GM19468 (cell line): ENCODE data around the gene P2RY11.

Experiments used
- ATAC-seq: cut with Tn5 transposase; IDR thresholded peaks from one replicate; pipeline ENCODE4 v1.9.1; 2021; ENCODE audit warnings: mild to moderate bottlenecking, moderate library complexity, moderate number of reproducible peaks; ENCODE audit not compliant: unreplicated experiment; ENCODE audit errors: extremely low read depth

Gene P2RY11

DNA sequence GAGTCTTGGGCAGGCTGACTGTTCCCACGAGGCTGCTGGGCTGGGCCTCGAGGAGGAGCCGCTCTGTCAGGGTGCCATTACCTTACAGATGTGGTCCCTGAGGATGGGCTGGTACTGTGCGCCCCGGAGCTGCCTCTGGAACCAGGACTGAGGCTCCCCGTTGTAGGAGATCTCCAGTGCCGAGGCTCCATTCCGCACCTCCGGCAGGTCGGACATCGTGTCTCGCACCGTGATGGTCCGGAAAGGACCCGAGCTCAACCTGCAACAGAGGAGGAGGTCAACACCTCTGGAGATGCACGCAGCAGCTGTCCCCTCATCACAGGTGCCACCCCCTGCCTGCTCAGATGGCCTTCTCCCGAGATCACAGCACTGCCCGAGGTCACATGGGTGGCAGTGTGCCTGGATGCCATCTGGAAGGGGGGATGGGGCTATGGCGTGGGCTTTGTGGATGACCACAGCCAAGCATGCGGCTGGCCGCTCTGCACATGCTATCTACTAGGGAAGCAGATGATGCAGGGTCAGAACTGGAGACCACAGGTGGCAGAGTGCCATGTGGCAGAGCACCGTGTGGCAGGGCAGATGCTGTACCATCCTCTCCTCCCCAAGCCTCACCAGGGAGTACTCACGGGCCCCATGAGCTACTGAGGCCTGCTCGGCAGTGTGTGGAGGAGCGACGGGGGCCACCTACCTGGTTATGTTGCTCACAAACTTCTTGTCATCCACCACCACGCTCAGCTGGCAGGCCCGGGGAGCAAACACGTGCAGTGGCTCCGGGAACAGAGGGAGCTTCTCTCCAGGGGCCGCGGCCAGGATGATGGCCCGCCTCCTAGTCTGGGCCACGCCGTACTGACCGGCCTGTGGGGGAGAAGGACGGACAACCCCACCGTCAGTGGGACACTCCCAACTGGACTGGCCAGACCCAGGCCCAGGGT is 26.5 kb downstream of the P2RY11 start:
- ATAC-seq: no peak

DNA sequence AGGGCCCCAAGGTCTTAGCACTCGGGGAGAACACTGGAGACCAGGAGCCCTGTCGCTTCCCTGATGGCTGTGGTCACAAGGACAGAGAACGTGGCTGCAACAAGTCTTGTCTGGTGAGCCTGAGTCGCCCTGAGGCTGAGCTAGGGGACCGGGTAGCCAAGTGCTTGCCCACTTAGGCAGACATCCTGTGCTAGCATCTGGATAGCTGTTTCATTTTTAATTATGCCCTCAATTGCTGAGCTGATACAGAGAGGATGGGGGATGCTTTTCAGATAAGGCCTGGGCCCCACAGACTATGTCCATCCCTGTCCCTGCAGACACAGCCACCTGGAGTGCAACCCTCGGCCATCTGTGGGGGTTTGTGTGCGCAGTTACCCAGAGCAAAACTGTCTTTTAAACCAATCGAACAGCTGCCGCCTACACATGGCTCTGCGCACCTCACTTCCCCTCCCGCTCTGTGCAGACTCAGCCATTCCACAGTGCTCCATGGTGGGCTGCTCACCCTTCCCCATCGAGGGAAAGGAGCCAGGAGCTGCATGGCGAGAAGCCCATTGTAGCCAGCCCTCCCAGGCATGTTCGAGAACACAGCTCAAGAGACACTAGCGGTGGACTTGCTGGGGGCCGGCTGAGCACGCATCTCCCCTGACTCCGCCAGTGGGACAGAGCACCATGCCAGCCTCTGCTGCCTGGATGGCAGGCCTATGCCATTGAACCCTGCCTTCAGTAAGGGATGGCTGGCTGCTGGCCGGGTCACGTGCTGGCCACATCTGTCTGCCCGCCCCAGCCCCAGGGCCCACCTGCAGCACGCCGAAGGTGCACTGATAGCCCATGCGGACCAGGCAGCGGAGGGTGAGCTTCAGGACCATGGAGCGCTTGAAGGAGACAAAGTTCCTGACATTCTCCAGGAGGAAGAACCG is 27.6 kb downstream of the P2RY11 start:
- no peak for ATAC-seq

DNA sequence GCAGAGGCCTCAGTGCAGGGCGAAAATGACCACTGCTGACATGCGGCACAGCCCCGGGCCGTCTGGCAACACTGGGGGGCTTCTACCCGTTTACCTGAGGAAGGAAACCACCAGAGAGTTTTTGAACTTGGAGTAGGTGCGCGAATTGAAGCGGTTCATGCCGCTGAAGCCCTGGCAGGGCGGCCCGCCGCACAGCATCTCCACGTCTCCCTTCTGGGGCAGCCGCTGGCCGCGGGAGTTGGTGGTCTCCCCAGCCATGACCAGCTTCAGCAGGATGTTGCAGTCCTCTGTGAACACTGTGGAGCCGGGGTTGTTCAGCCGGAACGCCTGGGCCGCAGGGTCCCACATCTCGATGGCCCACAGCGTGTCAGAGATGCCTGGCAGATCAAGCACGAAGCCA is 28.5 kb downstream of the P2RY11 start:
- no peak for ATAC-seq

DNA sequence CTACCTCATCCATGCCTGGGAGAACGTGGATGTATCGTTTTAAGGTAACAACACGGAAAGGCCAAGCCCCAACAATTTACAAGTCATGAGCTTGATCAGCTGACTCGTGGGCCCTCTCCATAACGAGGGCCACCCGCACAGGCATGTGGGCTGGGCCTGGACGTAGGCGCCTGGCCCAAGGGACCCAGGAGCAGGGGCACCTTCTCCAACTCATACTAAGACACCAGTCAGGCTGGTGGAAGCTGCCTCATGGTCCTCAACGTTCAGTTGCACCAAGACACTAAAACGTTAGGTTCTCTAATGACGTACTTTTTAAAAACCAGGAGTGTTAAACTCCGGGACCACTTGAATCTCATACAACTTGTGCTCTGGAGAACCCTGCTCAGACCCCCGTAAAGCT is 30.0 kb downstream of the P2RY11 start:
- ATAC-seq: no peak

DNA sequence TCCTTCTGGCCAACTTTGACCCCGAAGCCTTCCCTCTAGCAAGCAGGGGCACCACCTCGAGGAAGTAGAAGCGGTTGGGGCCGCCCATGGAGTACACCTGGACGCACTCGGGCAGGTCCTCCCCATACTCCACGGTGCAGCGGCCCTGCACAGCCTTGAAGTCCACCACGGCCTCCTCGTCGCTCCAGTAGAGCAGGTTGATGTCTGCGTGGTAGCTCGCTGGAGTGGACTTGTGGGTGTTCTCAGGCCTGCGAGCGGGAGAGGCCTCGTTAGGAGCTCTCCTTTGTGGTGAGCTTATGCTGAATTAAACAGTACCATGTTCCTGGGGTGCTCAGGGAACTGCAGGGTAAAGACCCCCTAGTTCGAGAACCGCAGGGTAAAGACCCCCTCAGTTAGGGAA is 30.5 kb downstream of the P2RY11 start:
- ATAC-seq: no peak

DNA sequence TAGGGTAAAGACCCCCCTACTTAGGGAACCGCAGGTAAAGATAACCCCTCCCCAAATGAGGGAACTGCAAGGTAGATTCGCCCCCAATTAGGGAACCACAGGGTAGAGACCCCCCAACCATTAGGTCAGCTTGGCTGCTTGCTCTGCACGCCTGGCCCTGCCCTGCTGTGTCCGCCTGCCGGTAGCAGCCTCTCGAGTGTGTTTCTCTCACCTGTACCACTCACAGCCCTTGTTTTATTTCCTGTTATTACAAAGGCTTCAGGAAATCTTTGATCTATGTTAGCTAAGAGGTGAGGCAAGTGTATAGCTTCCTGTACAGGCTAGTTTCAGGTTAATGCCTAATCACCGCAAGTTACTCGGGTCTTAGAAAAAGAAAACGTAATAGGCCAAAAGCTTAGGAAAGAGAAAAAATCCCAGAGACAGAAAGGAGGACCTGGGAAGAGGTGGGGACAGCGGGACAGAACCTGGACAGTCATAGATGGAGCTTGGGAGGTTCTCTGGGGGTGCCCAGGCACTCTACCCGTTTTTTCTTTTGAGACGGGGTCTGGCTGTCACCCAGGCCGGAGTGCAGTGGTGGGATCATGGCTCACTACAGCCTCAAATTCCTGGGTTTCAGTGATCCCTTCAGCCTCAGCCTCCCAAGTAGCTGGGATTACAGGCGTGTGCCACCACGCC is 31.3 kb downstream of the P2RY11 start:
- ATAC-seq: no peak

DNA sequence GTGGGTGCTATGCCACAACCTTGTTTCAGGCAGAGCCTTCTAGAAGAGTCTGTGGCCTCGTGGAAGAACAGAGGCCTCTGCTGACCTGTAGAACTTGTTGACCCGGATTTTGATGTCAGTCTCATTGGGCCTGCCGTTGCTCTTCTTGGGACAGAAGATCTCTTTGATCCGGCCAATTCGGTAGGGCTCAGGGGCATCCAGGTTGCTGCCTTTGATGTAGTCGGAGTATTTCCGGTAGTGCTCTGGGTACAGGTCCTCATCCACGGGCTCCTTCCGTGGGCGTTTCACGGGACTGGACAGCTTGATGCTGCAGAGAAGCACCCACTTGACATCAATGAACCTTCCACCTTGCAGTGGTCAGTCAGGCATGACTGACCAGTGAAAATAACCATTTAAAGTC is 32.2 kb downstream of the P2RY11 start:
- ATAC-seq: no peak

DNA sequence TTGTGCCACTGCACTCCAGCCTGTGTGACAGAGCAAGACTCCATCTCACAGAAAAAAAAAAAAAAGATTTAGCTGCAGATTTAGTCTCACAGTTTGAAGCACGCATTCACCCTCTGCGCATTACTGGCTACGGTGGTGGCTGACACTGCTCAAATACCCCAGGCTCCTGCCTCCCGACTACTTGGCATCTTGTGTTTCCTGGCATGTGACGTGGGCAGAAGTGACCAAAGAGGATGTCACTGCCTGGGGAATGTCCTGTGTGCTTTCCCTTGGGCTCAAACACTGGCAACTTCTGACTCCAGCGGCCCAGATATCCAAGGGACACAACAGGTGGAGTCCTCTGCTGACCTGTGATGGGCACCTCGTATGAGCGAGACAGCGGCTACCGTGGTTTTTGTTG is 32.9 kb downstream of the P2RY11 start:
- no peak for ATAC-seq

DNA sequence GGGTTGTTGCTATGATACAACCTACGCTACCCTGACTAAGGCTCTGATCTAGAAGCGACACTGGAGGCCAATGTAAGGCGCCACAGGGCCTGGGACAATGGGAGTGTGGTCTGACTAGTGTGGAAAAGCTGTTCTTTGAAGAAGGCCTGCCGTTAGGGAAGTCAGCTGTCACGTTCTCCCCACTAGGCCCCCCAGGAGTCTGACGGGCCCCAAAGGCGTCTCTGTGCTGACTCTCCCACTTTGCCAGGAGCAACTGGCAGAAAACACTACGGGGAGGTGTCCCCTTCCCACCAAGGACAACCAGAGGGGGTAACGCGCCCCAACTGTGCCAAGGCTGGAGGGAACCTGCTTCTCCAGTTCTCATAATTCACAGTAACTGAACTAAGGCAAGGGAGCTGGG is 33.5 kb downstream of the P2RY11 start:
- no peak for ATAC-seq

DNA sequence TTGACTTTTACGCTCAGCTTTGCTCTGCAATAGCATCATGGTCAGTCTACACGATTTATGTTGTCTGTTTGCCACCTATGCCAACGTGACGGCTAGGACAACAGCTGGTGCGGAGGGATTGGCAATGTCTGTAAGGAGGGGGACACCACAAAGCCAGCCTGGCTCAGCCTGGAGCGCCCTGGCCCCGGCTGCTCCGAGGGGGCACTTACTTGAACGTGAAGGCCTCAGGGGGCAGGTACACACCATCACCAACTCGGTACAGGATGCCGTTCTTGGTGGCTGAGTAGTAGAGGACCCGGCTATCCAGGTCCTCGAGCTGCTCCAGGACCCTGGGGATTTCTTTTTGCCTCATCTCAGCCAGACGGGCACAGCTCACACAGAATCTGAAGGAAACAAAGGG is 34.6 kb downstream of the P2RY11 start:
- ATAC-seq: no peak

DNA sequence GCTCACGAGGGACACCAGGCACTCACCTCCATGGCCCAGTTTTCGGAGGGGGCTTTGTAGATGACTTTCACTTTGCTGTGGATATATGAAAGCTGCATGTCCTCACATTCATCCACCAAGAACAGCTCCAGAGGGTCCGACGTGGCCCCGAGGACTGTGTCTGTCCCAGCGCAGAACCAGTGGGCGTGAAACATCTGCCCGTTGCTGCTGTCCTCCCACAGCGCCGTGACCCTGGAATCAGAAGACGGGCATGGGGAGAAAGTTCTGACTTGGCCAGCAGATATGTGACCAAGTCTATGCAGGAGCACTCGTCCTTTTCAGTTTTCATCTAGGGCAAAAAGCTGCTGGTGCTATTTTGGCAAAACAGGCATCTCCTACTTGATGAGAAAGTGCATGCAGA is 37.9 kb downstream of the P2RY11 start:
- no peak for ATAC-seq

DNA sequence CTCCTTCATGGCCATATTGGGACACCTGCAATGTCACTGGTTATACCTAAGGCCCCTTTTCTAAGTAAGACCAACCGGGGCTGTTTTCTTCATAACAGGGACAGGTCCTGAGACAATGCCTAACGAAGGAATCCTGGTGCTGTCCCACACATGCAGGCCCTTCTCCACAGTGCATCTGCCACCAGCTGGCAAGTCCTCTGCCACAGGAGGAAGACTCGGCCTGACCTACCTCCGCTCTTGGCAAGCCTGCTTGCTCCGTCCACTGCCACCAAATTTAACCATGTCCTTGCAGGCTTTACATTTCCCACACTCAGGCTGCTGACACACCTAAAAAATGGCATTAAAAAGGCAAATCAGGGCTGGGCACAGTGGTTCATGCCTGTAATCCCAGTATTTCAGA is 40.0 kb downstream of the P2RY11 start:
- ATAC-seq: no peak

DNA sequence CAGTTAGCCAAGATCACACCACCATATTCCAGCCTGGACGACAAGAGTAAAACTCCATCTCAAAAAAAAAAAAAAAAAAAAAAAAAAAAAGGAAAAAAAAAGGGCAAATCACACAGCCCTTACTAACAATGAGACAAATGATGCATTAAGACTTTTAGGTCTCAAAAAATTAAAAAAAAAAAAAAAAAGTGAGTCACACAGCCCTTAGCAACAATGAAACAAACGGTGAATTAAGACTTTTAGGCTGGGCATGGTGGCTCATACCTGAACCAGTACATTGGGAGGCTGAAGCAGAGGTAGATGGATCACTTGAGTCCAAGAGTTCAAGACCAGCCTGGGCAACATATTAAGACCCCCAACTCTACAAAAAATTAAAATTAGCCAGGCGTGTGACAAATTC is 40.6 kb downstream of the P2RY11 start:
- no peak for ATAC-seq

DNA sequence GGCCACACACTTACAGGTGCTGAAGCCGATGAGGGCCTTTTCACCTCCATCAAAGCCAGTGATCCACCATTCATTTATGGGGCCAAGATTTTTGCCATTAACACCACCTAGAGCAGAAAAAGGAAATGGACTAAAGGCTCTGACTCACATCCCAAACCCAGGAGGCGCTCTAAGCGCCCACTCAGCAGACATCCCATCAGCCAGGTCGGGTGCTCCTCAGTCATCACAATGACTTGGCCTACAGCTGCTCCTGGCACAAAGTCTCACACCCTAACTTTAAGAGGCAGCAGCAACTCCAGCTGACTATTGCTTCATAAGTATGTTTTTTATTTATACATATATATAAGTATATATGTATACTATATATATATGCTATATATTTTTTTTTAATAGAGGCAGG is 44.3 kb downstream of the P2RY11 start:
- no peak for ATAC-seq

DNA sequence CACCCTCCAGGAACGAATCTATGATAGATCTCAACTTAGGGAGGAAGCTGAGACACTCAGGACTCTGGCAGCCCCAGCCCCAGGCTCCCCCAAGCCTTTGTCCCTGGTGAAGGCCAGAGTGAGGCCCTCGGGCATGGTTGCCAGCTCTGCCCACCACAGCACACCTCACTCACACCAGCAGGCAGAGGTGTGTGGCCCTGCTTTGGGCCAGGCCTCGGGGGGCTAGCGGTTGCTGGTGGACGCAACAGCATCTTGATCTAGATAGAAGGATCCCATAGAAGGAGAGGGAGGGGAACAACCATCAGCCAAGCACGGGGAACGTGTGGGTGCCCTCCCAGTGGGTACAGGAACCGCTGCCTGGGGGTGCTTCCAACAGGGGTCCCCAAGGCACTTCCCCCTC is 46.6 kb downstream of the P2RY11 start:
- no peak for ATAC-seq

DNA sequence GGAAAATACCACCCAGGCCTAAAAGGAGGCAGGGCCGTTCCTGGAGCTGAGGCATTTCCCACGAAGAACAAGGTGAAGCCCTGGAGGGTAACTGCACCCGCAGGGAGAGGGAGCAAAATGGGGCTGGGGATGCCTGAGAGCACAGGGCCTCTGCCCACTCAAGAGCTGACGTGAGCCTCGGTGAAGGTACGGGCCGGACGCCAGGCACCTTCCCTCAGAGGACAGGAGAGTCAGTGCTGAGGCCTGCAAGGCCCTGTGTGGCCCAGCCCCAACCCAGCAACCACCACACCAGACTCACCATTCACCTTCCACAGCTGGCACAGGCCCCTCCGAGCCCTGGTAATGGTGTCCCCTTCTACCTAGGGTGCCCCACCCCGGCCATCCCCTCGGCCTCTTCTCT is 47.0 kb downstream of the P2RY11 start:
- ATAC-seq: no peak

DNA sequence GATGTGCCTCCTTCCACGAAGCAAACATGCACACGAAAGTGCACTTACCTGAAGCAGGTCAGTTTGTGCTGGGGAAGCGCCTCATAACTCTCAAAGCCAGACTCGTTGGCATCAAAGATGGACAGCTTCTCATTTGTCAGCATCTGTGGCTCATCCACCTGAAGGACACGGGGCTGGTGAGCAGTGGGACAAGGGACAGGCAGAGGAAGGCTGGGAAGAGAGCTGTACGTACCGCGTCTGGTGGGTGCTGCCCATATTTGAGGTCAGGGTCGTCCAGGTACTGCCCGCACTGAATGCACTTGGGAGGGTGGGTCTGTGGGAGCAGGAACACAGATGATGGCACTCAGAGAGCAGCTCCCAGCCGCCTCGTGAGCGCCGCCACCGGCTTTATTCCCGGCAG is 48.1 kb downstream of the P2RY11 start:
- no peak for ATAC-seq

DNA sequence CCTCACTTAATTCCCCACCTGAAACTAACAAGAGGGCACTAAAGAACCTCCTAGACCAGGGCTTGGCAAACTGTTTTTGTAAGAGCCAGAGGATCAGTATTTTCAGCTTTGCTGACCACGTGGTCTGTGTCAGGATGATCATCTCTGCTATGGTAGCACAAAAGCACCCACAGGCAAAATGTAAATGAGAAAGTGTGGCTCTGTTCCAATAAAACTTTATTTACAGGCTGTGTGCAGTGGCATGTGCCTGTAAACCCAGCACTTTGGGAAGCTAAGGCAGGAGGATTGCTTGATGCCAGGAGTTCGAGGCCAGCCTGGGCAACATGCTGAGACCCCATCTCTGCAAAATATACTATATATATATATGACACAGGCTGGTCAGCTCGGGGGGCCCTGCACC is 52.0 kb downstream of the P2RY11 start:
- ATAC-seq: no peak
